ENCODE data around the gene FOXO3. TPM values are rescaled to one million over a fixed set of nuclear protein-coding genes. Genes with fewer than 3 reads are reported as not detected.
"Not testable (repeated sequence)": the region's sequence is repeated elsewhere in the genome, so short reads cannot be mapped to it uniquely, and the experiment has no call there.

The FOXO3 gene
- total RNA-seq, 2 donors from 2014 or later: 108 to 144 TPM

DNA sequence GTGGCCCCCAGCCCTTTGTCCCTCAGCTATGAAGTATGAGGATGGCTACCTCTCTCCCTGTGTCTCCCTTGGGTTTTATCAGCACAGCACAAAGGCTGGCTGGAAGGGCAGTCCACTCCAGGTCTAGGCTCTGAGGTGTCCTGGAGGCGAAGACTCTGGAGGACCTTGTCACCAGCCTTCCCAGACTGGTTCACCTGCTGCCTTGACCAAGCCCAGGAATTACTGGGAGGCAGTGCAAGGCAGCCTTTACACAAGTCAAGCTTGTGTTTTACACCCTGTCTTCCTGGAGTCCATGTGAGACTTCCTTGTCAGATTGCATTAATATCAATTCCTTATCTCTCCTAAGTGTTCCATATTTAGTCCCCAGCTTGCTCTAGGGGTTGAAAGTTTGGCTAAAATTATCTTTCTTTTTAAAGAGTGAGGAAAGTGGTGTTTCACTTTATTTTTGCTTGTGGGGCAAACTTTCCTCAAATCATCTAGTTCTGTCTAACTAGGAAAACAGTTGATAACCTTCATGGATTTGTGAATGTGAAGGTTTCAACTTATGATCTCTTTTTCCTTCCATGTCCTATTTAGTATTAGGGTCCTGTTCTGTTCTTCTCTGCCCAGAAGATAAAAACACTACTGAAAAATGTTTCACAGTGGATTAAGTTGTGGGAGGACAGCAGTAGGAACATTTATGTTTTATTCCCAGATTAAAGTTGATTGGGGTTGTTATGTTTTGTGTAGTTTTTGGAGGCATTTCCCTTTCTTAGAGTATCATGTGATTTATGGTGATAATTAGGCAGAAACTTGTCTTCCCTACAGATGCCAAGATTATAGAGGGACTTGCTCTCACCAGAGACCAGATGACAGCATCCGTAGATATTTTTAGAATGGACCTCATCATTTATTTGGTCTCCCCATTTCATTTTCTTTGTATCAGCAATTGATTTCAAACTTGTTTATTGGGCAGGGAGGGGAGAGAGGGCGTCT, 114.8 kb downstream of the FOXO3 start:
- H3K4me3 ChIP-seq: no peak overlapping the region
- H3K9me3 ChIP-seq: no peaks in the 10 kb centered on the region
- 45% methylated on average over 3 of the region's 3 CpGs for WGBS
- no peaks in the 10 kb centered on the region for H3K36me3 ChIP-seq
- peak overlapping the region; percentile 68 to 73 for H3K27ac ChIP-seq
- intact Hi-C loops (cut with DNase I): no loop called here
- no peak for DNase-seq (ENCODE audit: low spot score)
- H3K27me3 ChIP-seq (replicated peaks; ENCODE audit: insufficient read depth): no peaks in the 10 kb centered on the region
- peaks cover 21% of the 10 kb centered on the region for H3K4me1 ChIP-seq (replicated peaks)
- TF ChIP-seq CTCF (IDR thresholded peaks at IDR 0.05) (no peak), POLR2A (IDR thresholded peaks at IDR 0.05) (no peak), POLR2AphosphoS5 (IDR thresholded peaks at IDR 0.05) (no peak)

DNA sequence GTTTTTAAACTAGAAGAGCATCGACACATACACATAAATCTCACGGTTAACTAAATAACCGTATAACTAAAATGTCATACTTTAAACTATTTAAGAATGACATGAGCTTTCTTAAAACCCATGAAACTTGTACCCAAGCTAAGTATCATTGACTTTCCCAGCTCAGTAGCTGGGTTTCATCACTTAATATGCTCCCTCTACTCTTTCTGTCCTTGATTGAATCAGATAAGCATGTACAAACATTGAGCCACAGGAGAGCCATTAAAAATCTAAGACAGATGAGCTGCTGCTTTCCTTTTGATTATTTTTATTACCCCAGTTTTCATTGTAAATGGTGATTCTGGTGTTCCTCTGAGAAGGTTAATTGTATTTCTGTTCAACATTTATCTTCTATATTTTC, 115.8 kb downstream of the FOXO3 start:
- no peak for DNase-seq (ENCODE audit: low spot score)
- Histone ChIP-seq H3K9me3 (no peaks in the 10 kb centered on the region), H3K4me1 (replicated peaks) (peaks cover 21% of the 10 kb centered on the region), H3K4me3 (no peak overlapping the region), H3K36me3 (no peaks in the 10 kb centered on the region), H3K27me3 (replicated peaks; ENCODE audit: insufficient read depth) (no peaks in the 10 kb centered on the region), H3K27ac (peak overlapping the region; percentile 68 to 73)
- intact Hi-C loops (cut with DNase I): no loop called here
- WGBS: 21% methylated on average over 3 of the region's 3 CpGs
- no peak for TF ChIP-seq POLR2A (IDR thresholded peaks at IDR 0.05)
- peak; percentile 52 for TF ChIP-seq POLR2AphosphoS5 (IDR thresholded peaks at IDR 0.05)

DNA sequence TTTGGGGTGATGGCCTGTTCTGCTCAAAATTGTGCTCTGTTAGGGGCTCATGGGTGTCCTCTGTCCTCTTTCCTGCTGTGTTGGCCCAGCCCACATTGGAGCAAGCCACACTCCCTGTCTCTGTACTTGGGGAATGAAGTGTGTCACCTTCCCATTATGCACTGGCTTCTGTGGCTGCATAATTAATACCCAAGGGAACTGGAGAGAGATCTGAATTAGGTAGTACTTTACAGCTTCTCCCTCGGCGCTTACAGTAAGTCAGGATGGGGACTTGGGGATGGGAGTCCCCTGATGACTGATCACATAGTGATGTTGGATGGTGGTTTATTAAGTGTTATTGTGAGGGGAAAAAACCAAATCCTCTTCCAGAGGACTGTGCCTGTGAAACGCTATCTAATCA, 116.6 kb downstream of the FOXO3 start:
- TF ChIP-seq POLR2AphosphoS5 (IDR thresholded peaks at IDR 0.05) (no peak), CTCF (IDR thresholded peaks at IDR 0.05) (no peak), POLR2A (IDR thresholded peaks at IDR 0.05) (no peak)
- Histone ChIP-seq H3K36me3 (no peaks in the 10 kb centered on the region), H3K4me1 (replicated peaks) (peaks cover 21% of the 10 kb centered on the region), H3K9me3 (no peaks in the 10 kb centered on the region), H3K4me3 (no peak overlapping the region), H3K27ac (peak overlapping the region; percentile 68 to 73), H3K27me3 (replicated peaks; ENCODE audit: insufficient read depth) (no peaks in the 10 kb centered on the region)
- 59% methylated on average over 3 of the region's 3 CpGs for WGBS
- intact Hi-C loops (cut with DNase I): no loop called here
- no peak for DNase-seq (ENCODE audit: low spot score)

GRCh38 chr6:108677894-108678293, 117.2 kb downstream of the FOXO3 start:
- Histone ChIP-seq H3K36me3 (no peaks in the 10 kb centered on the region), H3K4me1 (replicated peaks) (peaks cover 21% of the 10 kb centered on the region), H3K27ac (peak overlapping the region; percentile 68 to 73), H3K27me3 (replicated peaks; ENCODE audit: insufficient read depth) (no peaks in the 10 kb centered on the region), H3K9me3 (no peaks in the 10 kb centered on the region), H3K4me3 (no peak overlapping the region)
- WGBS: 46% methylated on average over 1 of the region's 1 CpG
- intact Hi-C loops (cut with DNase I): no loop called here
- no peak for DNase-seq (ENCODE audit: low spot score)
- TF ChIP-seq CTCF (IDR thresholded peaks at IDR 0.05) (no peak), POLR2A (IDR thresholded peaks at IDR 0.05) (no peak), POLR2AphosphoS5 (IDR thresholded peaks at IDR 0.05) (peak; percentile 28)

GRCh38 chr6:108680314-108680713, 119.6 kb downstream of the FOXO3 start:
- H3K4me3 ChIP-seq; H3K9me3 ChIP-seq; DNase-seq (ENCODE audit: low spot score): not testable (repeated sequence)

DNA sequence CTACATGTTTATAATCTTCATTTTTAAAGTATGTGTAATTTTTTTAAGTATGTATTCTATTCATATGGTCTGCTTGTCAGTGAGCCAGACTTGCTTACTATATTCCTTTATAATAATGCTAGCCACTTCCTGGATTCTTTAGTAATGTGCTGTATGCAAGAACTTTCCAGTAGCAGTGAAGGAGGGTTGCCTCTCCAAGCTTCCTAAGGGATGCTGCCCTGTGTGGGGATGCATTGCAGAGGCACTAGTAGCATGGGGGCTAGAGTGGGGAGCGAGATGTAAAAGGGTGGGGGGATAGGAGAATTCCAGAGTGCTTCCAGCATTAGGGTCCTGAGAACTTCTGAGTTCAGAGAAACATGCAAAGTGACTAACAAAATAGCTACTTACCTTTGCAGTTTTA, 121.0 kb downstream of the FOXO3 start:
- H3K36me3 ChIP-seq; intact Hi-C loops (cut with DNase I); H3K4me3 ChIP-seq; DNase-seq (ENCODE audit: low spot score); H3K27me3 ChIP-seq (replicated peaks; ENCODE audit: insufficient read depth); H3K9me3 ChIP-seq; H3K27ac ChIP-seq: not testable (repeated sequence)
- H3K4me1 ChIP-seq (replicated peaks): peaks cover 19% of the 10 kb centered on the region
- 95% methylated on average over 1 of the region's 1 CpG for WGBS

More at GRCh38 chr6:108680314-108680713, 119.6 kb downstream of the FOXO3 start:
- H3K4me1 ChIP-seq (replicated peaks): peaks cover 26% of the 10 kb centered on the region
- intact Hi-C loops (cut with DNase I); H3K36me3 ChIP-seq; H3K27ac ChIP-seq; H3K27me3 ChIP-seq (replicated peaks; ENCODE audit: insufficient read depth): not testable (repeated sequence)
- WGBS: 72% methylated on average over 9 of the region's 9 CpGs

GRCh38 chr6:108682383-108683119, 121.8 kb downstream of the FOXO3 start:
- H3K27ac ChIP-seq; H3K36me3 ChIP-seq; H3K9me3 ChIP-seq; DNase-seq (ENCODE audit: low spot score); intact Hi-C loops (cut with DNase I); H3K27me3 ChIP-seq (replicated peaks; ENCODE audit: insufficient read depth); H3K4me3 ChIP-seq: not testable (repeated sequence)
- peaks cover 11% of the 10 kb centered on the region for H3K4me1 ChIP-seq (replicated peaks)
- 86% methylated on average over 7 of the region's 7 CpGs for WGBS

- intact Hi-C loops (cut with DNase I); H3K27ac ChIP-seq; H3K9me3 ChIP-seq; H3K4me3 ChIP-seq; H3K4me1 ChIP-seq (replicated peaks); DNase-seq (ENCODE audit: low spot score); H3K27me3 ChIP-seq (replicated peaks; ENCODE audit: insufficient read depth); H3K36me3 ChIP-seq: not testable (repeated sequence)
- 70% methylated on average over 2 of the region's 2 CpGs for WGBS
Observed at GRCh38 chr6:108683976-108684375, 123.3 kb downstream of the FOXO3 start.

All from prostate gland (tissue), 2 donors.